Nephron progenitor cell (in vitro differentiated cells): ENCODE measurements around the gene SECTM1.

Experiments
- DNase-seq: peaks from one replicate; pipeline ENCODE4 v3.0.0; 2021
- H3K27ac Mint-ChIP-seq: 2 replicates; pipeline ENCODE4 v1.8.0; 2021; ENCODE audit warnings: mild to moderate bottlenecking, moderate library complexity, mixed read lengths
- H3K27me3 Mint-ChIP-seq: 2 replicates; pipeline ENCODE4 v1.8.0; 2021; ENCODE audit warnings: mild to moderate bottlenecking, low read depth, mixed read lengths; ENCODE audit not compliant: poor library complexity
- H3K36me3 Mint-ChIP-seq: 2 replicates; pipeline ENCODE4 v1.8.0; 2021; ENCODE audit warnings: low read depth, mixed read lengths
- H3K4me1 Mint-ChIP-seq: 2 replicates; pipeline ENCODE4 v1.8.0; 2021; ENCODE audit warnings: mixed read lengths
- H3K4me3 Mint-ChIP-seq: 2 replicates; pipeline ENCODE4 v1.8.0; 2021; ENCODE audit warnings: mild to moderate bottlenecking, moderate library complexity, mixed read lengths
- H3K9me3 Mint-ChIP-seq: 2 replicates; pipeline ENCODE4 v1.8.0; 2021; ENCODE audit warnings: mild to moderate bottlenecking, moderate library complexity, mixed read lengths
- CTCF ChIP-seq: fragments of 200-600 bp; sonication (generic); IDR thresholded peaks from 2 replicates; pipeline ENCODE4 v1.5.0; 2021; ENCODE audit warnings: antibody characterized with exemption

Gene SECTM1

GRCh38 chr17:82358465-82359350 lies 25.1 kb upstream of the SECTM1 start, which contains the start of gene TEX19:
Gene TEX19, plus strand, starts transcription at chr17:82359247. Its CDS starts 2,904 bp downstream, at chr17:82362151.
- no peak within 1 kb of the TSS for H3K27ac Mint-ChIP-seq
- no peak within 1 kb of the TSS for H3K4me3 Mint-ChIP-seq
- H3K36me3 Mint-ChIP-seq = no peaks in the 10 kb centered on the region
- peaks cover 35% of the 10 kb centered on the region for H3K27me3 Mint-ChIP-seq
- peaks cover 35% of the 10 kb centered on the region for H3K4me1 Mint-ChIP-seq
- DNase-seq = no peak
- TF ChIP-seq CTCF = no peak
- no peaks in the 10 kb centered on the region for H3K9me3 Mint-ChIP-seq

GRCh38 chr17:82357394-82357793 lies 23.8 kb upstream of the SECTM1 start:
- peaks cover 26% of the 10 kb centered on the region for H3K4me1 Mint-ChIP-seq
- H3K27me3 Mint-ChIP-seq = peaks cover 35% of the 10 kb centered on the region
- H3K4me3 Mint-ChIP-seq = no peak overlapping the region
- no peak for DNase-seq
- no peak overlapping the region for H3K27ac Mint-ChIP-seq
- no peaks in the 10 kb centered on the region for H3K9me3 Mint-ChIP-seq
- no peak for TF ChIP-seq CTCF
- no peaks in the 10 kb centered on the region for H3K36me3 Mint-ChIP-seq

GRCh38 chr17:82356845-82357355 lies 23.3 kb upstream of the SECTM1 start:
- Mint-ChIP-seq H3K4me3 (no peak overlapping the region), H3K27ac (no peak overlapping the region), H3K27me3 (peaks cover 30% of the 10 kb centered on the region), H3K9me3 (no peaks in the 10 kb centered on the region), H3K4me1 (peaks cover 26% of the 10 kb centered on the region), H3K36me3 (no peaks in the 10 kb centered on the region)
- no peak for TF ChIP-seq CTCF
- no peak for DNase-seq

- no peak overlapping the region for H3K4me3 Mint-ChIP-seq
- H3K27ac Mint-ChIP-seq = no peak overlapping the region
- H3K4me1 Mint-ChIP-seq = peaks cover 35% of the 10 kb centered on the region
- no peaks in the 10 kb centered on the region for H3K36me3 Mint-ChIP-seq
- no peak for DNase-seq
- no peak for TF ChIP-seq CTCF
- peaks cover 32% of the 10 kb centered on the region for H3K27me3 Mint-ChIP-seq
- no peaks in the 10 kb centered on the region for H3K9me3 Mint-ChIP-seq
Observed at GRCh38 chr17:82355770-82356427, 22.3 kb upstream of the SECTM1 start.

GRCh38 chr17:82354804-82355308 lies 21.3 kb upstream of the SECTM1 start:
- H3K9me3 Mint-ChIP-seq = no peaks in the 10 kb centered on the region
- DNase-seq = no peak
- no peak for TF ChIP-seq CTCF
- H3K27me3 Mint-ChIP-seq = peaks cover 32% of the 10 kb centered on the region
- H3K36me3 Mint-ChIP-seq = no peaks in the 10 kb centered on the region
- peak overlapping the region; percentile 30 for H3K4me3 Mint-ChIP-seq
- no peak overlapping the region for H3K27ac Mint-ChIP-seq
- peaks cover 35% of the 10 kb centered on the region for H3K4me1 Mint-ChIP-seq
